HG03135 (cell line): ENCODE results near the gene MAP1S.

Experiments used
- ATAC-seq: cut with Tn5 transposase; IDR thresholded peaks from one replicate; pipeline ENCODE4 v1.9.1; 2021; ENCODE audit warnings: mild to moderate bottlenecking, moderate library complexity; ENCODE audit not compliant: unreplicated experiment

The MAP1S gene

DNA sequence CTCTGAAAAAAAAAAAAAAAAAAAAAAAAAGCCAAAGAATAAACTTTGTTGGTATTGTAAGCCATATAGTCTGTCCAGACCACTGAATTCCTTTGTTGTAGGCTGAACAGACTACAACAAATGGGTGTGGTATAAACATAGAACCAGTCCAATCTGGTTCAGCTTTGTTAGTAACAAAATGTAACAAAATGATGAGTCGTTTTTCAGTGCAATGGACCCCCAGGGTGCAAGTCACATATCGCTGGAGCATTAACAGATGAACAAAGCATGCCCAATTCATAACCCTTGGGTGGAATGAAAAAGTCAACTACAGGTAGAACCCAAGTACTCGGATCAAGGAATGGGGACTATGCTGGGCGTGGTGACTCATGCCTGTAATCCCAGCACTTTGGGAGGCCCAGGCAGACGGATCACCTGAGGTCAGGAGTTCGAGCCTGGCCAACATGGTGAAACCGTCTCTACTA is 18.4 kb downstream of the MAP1S start:
- no peak for ATAC-seq

GRCh38 chr19:17739121-17739875 is 20.0 kb downstream of the MAP1S start:
- ATAC-seq, result no peak

DNA sequence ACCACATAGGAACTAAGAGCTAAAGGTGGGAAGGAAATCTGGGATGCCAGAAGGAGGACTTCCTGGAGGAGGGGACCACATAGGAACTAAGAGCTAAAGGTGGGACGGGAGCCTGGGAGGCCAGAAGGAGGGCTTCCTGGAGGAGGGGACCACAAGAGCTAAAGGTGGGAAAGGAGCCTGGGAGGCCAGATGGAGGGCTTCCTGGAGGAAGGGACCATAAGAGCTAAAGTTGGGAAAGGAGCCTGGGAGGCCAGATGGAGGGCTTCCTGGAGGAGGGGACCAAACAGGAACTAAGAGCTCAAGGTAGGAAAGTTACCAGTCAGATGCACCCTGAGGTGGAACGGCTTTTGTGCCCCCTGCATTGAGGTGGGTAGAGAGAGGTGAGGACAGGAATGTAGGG is 22.2 kb downstream of the MAP1S start:
- ATAC-seq, result no peak

- ATAC-seq, result no peak
Measured at GRCh38 chr19:17743874-17744580, 24.7 kb downstream of the MAP1S start.

DNA sequence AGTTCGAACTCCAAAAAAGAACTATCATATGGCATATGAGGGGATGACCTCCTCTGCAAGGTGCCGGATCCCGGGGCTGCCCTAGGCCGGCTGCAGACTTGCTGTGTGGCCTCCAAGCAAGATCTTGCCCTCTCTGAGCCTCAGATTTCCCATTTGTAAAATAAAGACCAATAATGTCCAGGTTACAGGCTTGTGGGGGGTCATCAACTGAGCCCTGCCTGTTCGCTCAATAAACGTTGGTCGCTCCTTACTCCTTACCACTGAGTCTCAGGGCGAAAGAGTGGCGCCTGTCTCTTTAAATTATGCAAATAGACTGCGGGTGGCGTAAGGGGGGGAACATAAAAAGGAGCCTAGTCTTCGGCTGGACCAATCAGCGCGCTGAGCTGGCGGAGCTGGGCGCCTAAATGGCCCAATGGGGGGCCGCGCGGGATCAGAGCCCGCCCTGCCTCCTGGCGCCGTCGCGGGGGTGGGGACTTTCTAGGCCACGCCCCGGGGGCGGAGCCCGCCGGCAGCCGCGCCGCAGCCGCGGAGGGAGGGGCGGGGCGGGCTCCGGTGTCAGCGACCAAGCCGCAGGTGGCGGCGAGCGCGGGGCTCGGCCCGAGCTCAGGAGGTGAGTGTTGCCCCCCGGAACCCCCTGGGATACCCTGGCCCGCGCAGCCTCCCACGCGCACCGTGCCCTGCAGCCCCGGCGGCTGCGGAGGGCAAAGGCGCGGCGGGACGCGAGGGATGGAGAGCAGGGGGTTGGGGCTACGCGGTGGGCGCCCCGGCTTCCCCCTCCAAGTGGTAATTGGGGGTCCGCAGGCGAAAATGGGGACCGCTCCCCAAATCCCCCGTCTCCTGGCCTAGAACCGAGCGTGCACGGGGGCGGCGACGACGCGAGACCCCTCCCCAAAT is 28.2 kb downstream of the MAP1S start:
- peak; percentile 72 for ATAC-seq

- no peak for ATAC-seq
Measured at GRCh38 chr19:17748884-17749638, 29.8 kb downstream of the MAP1S start.

GRCh38 chr19:17749912-17750317 is 30.6 kb downstream of the MAP1S start:
- ATAC-seq, result no peak

- ATAC-seq, result peak; percentile 29
Measured at GRCh38 chr19:17751103-17751911, 32.0 kb downstream of the MAP1S start, which contains the start of gene FCHO1. Gene FCHO1, plus strand, starts transcription at chr19:17751477. Its CDS starts 3,688 bp downstream, at chr19:17755165.

DNA sequence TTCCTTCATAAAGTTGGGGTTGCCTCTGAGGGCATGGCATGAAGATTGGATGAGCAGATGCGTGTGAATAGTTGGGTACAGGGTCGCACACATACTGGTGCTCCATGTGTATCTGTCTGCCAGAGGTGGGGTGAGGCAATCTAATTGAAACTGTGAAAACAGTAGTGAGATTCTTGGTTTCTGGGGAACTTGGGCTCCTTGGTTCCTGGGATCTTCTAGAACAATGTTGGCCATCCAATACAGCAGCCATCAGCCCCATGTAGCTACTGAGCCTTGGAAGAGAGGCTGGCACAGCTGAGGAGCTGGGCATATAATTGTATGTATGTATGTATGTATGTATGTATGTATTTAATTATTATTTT is 32.6 kb downstream of the MAP1S start:
- no peak for ATAC-seq

- ATAC-seq, result no peak
Measured at GRCh38 chr19:17752865-17753639, 33.8 kb downstream of the MAP1S start.

- ATAC-seq, result no peak
Measured at GRCh38 chr19:17753976-17754375, 34.7 kb downstream of the MAP1S start.

DNA sequence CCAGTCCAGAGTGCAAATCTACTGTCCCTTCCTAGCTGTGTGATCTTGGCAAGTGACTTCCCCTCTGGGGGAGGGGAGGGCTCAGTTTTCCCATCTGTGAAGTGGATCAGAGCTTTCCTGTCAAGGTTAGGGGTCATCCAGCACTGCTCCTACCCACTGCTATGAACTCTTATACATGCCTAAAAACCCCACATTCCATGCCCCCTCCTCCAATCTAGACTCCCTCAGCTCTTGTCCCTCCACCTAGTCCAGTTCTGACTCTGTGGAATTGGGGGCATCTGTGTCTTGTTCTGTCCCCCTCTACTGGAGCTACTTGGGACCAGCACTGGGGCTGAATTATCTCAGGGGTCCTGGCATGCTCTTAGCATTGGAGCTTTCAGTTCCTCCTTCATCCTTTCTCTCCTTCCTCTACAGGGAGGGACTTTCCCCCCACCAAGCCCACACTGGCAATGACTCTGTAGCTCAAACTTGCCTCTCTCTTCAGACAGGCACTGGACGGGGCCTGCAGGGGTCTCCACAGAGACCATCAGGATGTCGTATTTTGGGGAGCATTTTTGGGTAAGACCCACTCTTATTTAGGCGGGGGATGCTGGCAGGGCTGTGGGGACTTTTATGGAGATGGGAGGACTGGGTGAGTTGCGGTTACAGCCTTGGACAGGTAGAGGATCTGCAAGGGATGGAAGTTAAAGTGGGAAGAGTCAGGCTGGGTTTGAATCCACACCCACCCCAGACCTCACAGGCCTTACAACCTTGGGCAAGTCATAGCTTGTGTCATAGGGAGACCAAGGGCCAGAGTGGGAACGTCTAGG is 35.6 kb downstream of the MAP1S start:
- ATAC-seq, result peak; percentile 50

DNA sequence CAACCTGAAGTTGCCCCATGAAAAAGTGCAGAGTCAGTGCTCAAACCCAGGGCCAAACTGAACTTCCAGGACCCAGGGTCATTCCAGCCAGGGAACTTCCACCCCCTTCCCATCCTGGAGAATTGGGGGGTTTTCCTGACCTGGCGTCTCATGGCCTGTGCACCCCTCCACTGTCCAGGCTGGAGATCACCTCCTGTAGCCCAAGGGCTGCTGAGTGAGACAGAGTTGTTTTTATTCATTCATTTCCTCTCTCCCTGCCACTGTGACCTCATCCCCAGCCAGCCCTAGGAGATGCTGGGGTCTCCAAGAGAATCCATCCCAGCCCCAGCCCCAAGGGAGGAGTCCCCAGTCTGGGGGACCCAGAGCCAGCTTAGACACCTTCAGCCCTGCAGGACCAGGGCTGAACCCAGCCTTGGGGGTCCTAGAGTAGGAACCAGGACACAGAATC is 36.2 kb downstream of the MAP1S start:
- no peak for ATAC-seq

DNA sequence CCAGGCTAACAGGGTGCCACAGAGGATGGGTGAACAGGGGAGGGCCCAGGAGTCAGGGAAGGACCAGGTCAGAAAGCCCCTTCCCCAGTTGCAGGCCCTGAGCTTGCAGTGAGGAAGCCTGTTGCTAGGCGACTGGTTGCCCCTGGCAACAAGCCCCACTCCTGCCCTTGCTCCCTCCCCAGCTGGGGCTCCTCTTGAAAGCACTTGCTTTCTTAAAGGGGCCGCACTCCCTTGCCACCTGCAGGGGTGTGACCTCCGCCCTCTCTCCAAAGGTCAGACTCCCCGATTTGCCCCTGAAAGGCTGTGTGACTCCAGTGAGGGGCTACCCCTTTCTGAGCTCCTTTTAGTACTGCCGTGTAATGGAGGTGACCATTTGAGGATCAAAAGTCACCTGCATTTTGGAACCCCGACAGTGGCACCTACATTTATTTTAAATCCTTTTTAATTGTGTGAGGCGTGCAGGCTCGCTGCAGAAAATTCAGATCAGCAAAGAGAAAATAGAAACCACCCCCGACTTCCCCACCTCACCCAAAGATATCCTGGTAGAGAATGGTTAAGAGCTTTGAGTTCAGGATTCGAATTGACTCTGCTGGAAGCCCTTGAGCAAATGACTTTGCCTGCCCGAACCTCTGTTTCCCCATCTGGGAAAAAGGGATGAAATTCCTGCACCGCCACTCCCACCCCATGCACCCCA is 36.8 kb downstream of the MAP1S start:
- no peak for ATAC-seq

- ATAC-seq, result no peak
Measured at GRCh38 chr19:17757125-17757524, 37.8 kb downstream of the MAP1S start.

DNA sequence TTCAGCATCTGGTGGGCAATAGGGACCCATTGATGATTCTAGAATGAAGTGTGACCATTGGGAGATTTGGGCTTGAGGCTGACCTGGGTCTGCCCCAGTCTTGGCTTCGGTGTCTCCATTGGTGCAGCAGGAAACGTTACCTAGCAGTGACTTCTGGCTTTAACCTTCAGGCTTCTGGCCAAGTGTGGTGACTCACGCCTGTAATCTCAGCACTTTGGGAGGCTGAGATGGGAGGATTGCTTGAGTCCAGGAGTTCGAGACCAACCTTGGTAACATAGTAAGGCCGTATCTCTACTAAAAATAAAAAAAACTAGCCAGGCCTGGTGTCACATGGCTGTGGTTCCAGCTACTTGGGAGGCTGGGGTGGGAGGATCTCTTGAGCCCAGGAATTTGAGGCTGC is 39.2 kb downstream of the MAP1S start:
- ATAC-seq, result no peak

GRCh38 chr19:17761148-17761547 is 41.9 kb downstream of the MAP1S start:
- no peak for ATAC-seq
